ENCODE results near the gene SEC22A.

- TF ChIP-seq, protein P1, sequence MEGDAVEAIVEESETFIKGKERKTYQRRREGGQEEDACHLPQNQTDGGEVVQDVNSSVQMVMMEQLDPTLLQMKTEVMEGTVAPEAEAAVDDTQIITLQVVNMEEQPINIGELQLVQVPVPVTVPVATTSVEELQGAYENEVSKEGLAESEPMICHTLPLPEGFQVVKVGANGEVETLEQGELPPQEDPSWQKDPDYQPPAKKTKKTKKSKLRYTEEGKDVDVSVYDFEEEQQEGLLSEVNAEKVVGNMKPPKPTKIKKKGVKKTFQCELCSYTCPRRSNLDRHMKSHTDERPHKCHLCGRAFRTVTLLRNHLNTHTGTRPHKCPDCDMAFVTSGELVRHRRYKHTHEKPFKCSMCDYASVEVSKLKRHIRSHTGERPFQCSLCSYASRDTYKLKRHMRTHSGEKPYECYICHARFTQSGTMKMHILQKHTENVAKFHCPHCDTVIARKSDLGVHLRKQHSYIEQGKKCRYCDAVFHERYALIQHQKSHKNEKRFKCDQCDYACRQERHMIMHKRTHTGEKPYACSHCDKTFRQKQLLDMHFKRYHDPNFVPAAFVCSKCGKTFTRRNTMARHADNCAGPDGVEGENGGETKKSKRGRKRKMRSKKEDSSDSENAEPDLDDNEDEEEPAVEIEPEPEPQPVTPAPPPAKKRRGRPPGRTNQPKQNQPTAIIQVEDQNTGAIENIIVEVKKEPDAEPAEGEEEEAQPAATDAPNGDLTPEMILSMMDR (IDR thresholded peaks at IDR 0.05), result no peak
- TF ChIP-seq EP300 (IDR thresholded peaks at IDR 0.05), result no peak
Observed at GRCh38 chr3:123256256-123256655, 54.5 kb downstream of the SEC22A start.
